ENCODE results near the gene PTPRG.

PTPRG gene

GRCh38 chr3:61831973-61832372 is 270.6 kb downstream of the PTPRG start:
- Histone ChIP-seq H3K9me3 (ENCODE audit: insufficient read depth, low read depth, low read length) (no peaks in the 10 kb centered on the region), H3K9ac (ENCODE audit: low read depth, low read length, poor library complexity, severe bottlenecking) (no peak overlapping the region), H3K4me2 (ENCODE audit: low read depth, low read length, poor library complexity, severe bottlenecking) (no peak overlapping the region), H3K27me3 (ENCODE audit: insufficient read depth, low read length, poor library complexity, severe bottlenecking) (no peaks in the 10 kb centered on the region), H3K79me2 (ENCODE audit: insufficient read depth, low read length) (no peaks in the 10 kb centered on the region), H3F3A (ENCODE audit: low read depth) (no peaks in the 10 kb centered on the region), H3K9me2 (replicated peaks; ENCODE audit: low read depth, low read length) (no peaks in the 10 kb centered on the region), H4K20me1 (ENCODE audit: insufficient read depth, low read length, poor library complexity, severe bottlenecking) (no peaks in the 10 kb centered on the region), H3K4me3 (ENCODE audit: low read length, poor library complexity, severe bottlenecking) (no peak overlapping the region), H3K36me3 (ENCODE audit: insufficient read depth, low read length) (no peaks in the 10 kb centered on the region), H2AFZ (ENCODE audit: low read length) (no peak overlapping the region), H3K4me1 (ENCODE audit: insufficient read depth, low read length, poor library complexity, severe bottlenecking) (peaks cover 4% of the 10 kb centered on the region)
- TF ChIP-seq EZH2phosphoT487 (IDR thresholded peaks at IDR 0.05; ENCODE audit: borderline replicate concordance): no peak
- TF ChIP-seq CTCF (conservative IDR thresholded peaks at IDR 0.05; ENCODE audit: low read length): no peak

GRCh38 chr3:61832375-61833229 is 271.2 kb downstream of the PTPRG start:
- Histone ChIP-seq H3K79me2 (ENCODE audit: insufficient read depth, low read length) (no peaks in the 10 kb centered on the region), H3K9me2 (replicated peaks; ENCODE audit: low read depth, low read length) (no peaks in the 10 kb centered on the region), H3K36me3 (ENCODE audit: insufficient read depth, low read length) (no peaks in the 10 kb centered on the region), H4K20me1 (ENCODE audit: insufficient read depth, low read length, poor library complexity, severe bottlenecking) (no peaks in the 10 kb centered on the region), H3K9me3 (ENCODE audit: insufficient read depth, low read depth, low read length) (no peaks in the 10 kb centered on the region), H2AFZ (ENCODE audit: low read length) (no peak overlapping the region), H3K4me3 (ENCODE audit: low read length, poor library complexity, severe bottlenecking) (no peak overlapping the region), H3K27me3 (ENCODE audit: insufficient read depth, low read length, poor library complexity, severe bottlenecking) (no peaks in the 10 kb centered on the region), H3K9ac (ENCODE audit: low read depth, low read length, poor library complexity, severe bottlenecking) (no peak overlapping the region), H3K4me1 (ENCODE audit: insufficient read depth, low read length, poor library complexity, severe bottlenecking) (peaks cover 4% of the 10 kb centered on the region), H3K4me2 (ENCODE audit: low read depth, low read length, poor library complexity, severe bottlenecking) (no peak overlapping the region), H3F3A (ENCODE audit: low read depth) (no peaks in the 10 kb centered on the region)
- TF ChIP-seq CTCF (conservative IDR thresholded peaks at IDR 0.05; ENCODE audit: low read length) (no peak), EZH2phosphoT487 (IDR thresholded peaks at IDR 0.05; ENCODE audit: borderline replicate concordance) (no peak)

- Histone ChIP-seq H3K9me2 (replicated peaks; ENCODE audit: low read depth, low read length) (no peaks in the 10 kb centered on the region), H3K27me3 (ENCODE audit: insufficient read depth, low read length, poor library complexity, severe bottlenecking) (no peaks in the 10 kb centered on the region), H3K4me2 (ENCODE audit: low read depth, low read length, poor library complexity, severe bottlenecking) (no peak overlapping the region)
These were observed 277.9 kb downstream of the PTPRG start for GRCh38 chr3:61839256-61839655.

More at GRCh38 chr3:61839256-61839655, 277.9 kb downstream of the PTPRG start:
- no peaks in the 10 kb centered on the region for H3K9me3 ChIP-seq (ENCODE audit: insufficient read depth, low read depth, low read length)
- no peaks in the 10 kb centered on the region for H4K20me1 ChIP-seq (ENCODE audit: insufficient read depth, low read length, poor library complexity, severe bottlenecking)
- H3K9ac ChIP-seq (ENCODE audit: low read depth, low read length, poor library complexity, severe bottlenecking): no peak overlapping the region
- no peak overlapping the region for H3K4me3 ChIP-seq (ENCODE audit: low read length, poor library complexity, severe bottlenecking)
- H3F3A ChIP-seq (ENCODE audit: low read depth): no peaks in the 10 kb centered on the region
- no peaks in the 10 kb centered on the region for H3K36me3 ChIP-seq (ENCODE audit: insufficient read depth, low read length)
- H3K4me1 ChIP-seq (ENCODE audit: insufficient read depth, low read length, poor library complexity, severe bottlenecking): peaks cover 4% of the 10 kb centered on the region
- H3K79me2 ChIP-seq (ENCODE audit: insufficient read depth, low read length): no peaks in the 10 kb centered on the region
- TF ChIP-seq CTCF (conservative IDR thresholded peaks at IDR 0.05; ENCODE audit: low read length): no peak
- TF ChIP-seq EZH2phosphoT487 (IDR thresholded peaks at IDR 0.05; ENCODE audit: borderline replicate concordance): no peak
- no peak overlapping the region for H2AFZ ChIP-seq (ENCODE audit: low read length)

Data from Loucy (cell line).